Gastroesophageal sphincter (tissue), 4 donors: Measurements from ENCODE around the gene ARHGAP20. TPM values are rescaled to one million over a fixed set of nuclear protein-coding genes. Genes with fewer than 3 reads are reported as not detected.

Experiments
- ATAC-seq: fragments of 150-250 bp; one replicate; pipeline ENCODE4 v1.9.1; 2016; ENCODE audit warnings: mild to moderate bottlenecking, moderate library complexity
- H3K27ac ChIP-seq, 4 donors: fragments of 200-600 bp; sonication (generic) in 3 of 4; 1 replicate in 3 of 4; 2 replicates in 1 of 4; pipeline ENCODE4 v1.5.1; 2016 to 2019
- H3K27me3 ChIP-seq: fragments of 200-600 bp; sonication (generic); one replicate; pipeline ENCODE4 v1.5.1; 2019
- H3K36me3 ChIP-seq, 2 donors: fragments of 200-600 bp; sonication (generic); one replicate each; pipeline ENCODE4 v1.5.1; 2019; ENCODE audit warnings: control low read depth in 1 of 2
- H3K4me1 ChIP-seq, 3 donors: fragments of 200-600 bp; sonication (generic); 1 replicate in 2 of 3; 2 replicates in 1 of 3; pipeline ENCODE4 v1.5.1; 2016 to 2019; ENCODE audit warnings: control low read depth in 2 of 3
- H3K4me3 ChIP-seq, 2 donors: fragments of 200-600 bp; sonication (generic); one replicate each; pipeline ENCODE4 v1.5.1; 2019; ENCODE audit warnings: mild to moderate bottlenecking in 1 of 2, moderate library complexity in 1 of 2
- H3K9me3 ChIP-seq, 3 donors: fragments of 200-600 bp; sonication (generic); one replicate each; pipeline ENCODE4 v1.5.1; 2017 to 2019; ENCODE audit warnings: control low read depth in 2 of 3
- EP300 ChIP-seq: sonication (generic); formaldehyde crosslinking; IDR thresholded peaks from one replicate; pipeline ENCODE4 v1.6.1; 2017; ENCODE audit warnings: antibody characterized with exemption, mild to moderate bottlenecking
- POLR2A ChIP-seq, 2 donors: fragments of 450-650 bp; IDR thresholded peaks; one replicate each; pipeline ENCODE4 v1.6.1; 2017; ENCODE audit warnings: antibody characterized with exemption in 2 of 2, mild to moderate bottlenecking in 2 of 2, moderate library complexity in 1 of 2
- POLR2AphosphoS5 ChIP-seq: sonication (generic); formaldehyde crosslinking; IDR thresholded peaks from one replicate; pipeline ENCODE4 v1.6.1; 2017; ENCODE audit warnings: antibody characterized with exemption
- WGBS, 2 donors: methylation state at CpG; one replicate each; pipeline ENCODE4 v1.1.5; 2018; ENCODE audit warnings: low coverage in 1 of 2; 5-methylcytosine and 5-hydroxymethylcytosine counted together
- total RNA-seq, 4 donors: library from RNA; depleted of rRNA; stranded (reverse); fragments of >200 nt; gene quantifications; one replicate each; pipeline ENCODE4 v1.1.0, GENCODE V29; 2016
- TF ChIP-seq, protein P1 (sequence below), 4 experiments: fragments of 200-600 bp in 2 of 4; fragments of 450-650 bp in 2 of 4; sonication (generic) in 1 of 4; IDR thresholded peaks; one replicate each; pipeline ENCODE4 v1.5.1; 2017 to 2019; ENCODE audit warnings: antibody characterized with exemption in 4 of 4, mild to moderate bottlenecking in 2 of 4, moderate library complexity in 2 of 4

The ARHGAP20 gene
- total RNA-seq, 4 donors from 2014 or later = 5.3 to 34.6 (median 7.0) TPM

DNA sequence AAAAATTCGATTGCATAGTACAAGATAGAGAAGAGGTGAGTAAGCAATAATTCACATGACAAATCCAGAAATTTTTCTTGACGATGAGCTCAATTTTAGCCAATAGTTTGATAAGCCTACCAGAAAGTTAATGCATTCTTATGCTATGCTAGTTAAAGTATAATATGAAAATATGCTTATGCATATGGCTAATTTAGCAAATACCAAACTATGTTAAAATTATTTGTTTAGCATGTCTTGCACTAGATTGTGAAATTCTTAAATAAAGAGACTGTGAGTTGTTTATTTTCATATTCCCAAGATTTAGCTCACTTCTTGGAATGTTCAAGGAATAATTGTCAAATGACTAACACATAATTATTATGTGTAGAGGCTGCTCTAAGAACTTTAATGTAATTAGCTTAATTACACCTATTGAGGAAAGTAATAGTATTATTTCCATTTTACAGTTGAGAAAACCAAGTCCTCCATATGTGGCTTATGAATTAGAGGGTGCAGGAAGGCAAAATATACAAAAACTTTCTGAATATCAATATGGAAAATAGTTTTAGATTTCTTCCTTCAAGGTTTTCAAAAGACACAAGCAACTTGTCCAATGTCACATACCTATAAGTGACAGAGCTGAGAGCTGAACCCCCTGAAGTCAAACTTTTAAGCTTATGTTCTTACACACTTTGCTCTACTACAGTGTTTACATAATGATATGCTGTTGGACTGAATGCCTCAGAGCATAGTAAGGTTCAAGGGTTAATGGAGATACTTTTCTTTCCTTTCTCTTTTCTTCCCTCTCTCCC lies 45.9 kb upstream of the ARHGAP20 start:
- 72 to 79% methylated on average over 2 of the region's 2 CpGs for WGBS, 2 donors
- ATAC-seq = no peak

DNA sequence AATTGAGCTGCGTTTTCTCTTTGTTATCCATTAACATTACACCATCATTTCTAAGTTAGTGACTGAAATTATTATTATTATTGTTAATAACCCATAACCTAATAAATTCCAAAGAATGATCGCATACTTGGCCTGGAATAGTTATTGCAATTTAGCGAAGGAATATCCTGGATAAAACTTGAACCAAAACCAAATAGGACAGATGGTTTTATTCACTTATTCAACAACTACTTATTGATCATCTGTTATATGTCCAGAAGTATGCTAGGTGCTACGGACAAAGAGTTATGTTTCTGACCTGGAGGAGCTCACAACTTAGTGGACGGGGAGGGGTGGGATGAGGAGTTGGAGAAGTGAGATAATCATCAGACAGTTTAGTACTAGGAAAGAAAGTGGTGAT lies 44.8 kb upstream of the ARHGAP20 start:
- no peak overlapping the region for H3K27ac ChIP-seq
- no peak for ATAC-seq
- no peaks in the 10 kb centered on the region for H3K27me3 ChIP-seq
- no peak overlapping the region for H3K4me3 ChIP-seq
- TF ChIP-seq POLR2A (IDR thresholded peaks at IDR 0.05) = no peak
- TF ChIP-seq EP300 = no peak
- TF ChIP-seq POLR2AphosphoS5 = no peak
- TF ChIP-seq, protein P1, sequence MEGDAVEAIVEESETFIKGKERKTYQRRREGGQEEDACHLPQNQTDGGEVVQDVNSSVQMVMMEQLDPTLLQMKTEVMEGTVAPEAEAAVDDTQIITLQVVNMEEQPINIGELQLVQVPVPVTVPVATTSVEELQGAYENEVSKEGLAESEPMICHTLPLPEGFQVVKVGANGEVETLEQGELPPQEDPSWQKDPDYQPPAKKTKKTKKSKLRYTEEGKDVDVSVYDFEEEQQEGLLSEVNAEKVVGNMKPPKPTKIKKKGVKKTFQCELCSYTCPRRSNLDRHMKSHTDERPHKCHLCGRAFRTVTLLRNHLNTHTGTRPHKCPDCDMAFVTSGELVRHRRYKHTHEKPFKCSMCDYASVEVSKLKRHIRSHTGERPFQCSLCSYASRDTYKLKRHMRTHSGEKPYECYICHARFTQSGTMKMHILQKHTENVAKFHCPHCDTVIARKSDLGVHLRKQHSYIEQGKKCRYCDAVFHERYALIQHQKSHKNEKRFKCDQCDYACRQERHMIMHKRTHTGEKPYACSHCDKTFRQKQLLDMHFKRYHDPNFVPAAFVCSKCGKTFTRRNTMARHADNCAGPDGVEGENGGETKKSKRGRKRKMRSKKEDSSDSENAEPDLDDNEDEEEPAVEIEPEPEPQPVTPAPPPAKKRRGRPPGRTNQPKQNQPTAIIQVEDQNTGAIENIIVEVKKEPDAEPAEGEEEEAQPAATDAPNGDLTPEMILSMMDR (IDR thresholded peaks at IDR 0.05) = no peak
- WGBS, 2 donors = 67 to 74% methylated on average over 5 of the region's 5 CpGs
- H3K9me3 ChIP-seq = peaks cover 0 to 17% (median 0%) of the 10 kb centered on the region in 3 donors
- peaks cover 0 to 6% (median 0%) of the 10 kb centered on the region in 3 donors for H3K4me1 ChIP-seq
- no peaks in the 10 kb centered on the region for H3K36me3 ChIP-seq

More for the DNA sequence above, 45.9 kb upstream of the ARHGAP20 start:
- peaks cover 0 to 14% (median under 1%) of the 10 kb centered on the region in 3 donors for H3K4me1 ChIP-seq
- no peak overlapping the region for H3K4me3 ChIP-seq
- TF ChIP-seq EP300 = no peak
- TF ChIP-seq, protein P1 (IDR thresholded peaks at IDR 0.05) = no peak
- no peak for TF ChIP-seq POLR2AphosphoS5
- TF ChIP-seq POLR2A (IDR thresholded peaks at IDR 0.05) = no peak
- no peaks in the 10 kb centered on the region for H3K27me3 ChIP-seq
- H3K36me3 ChIP-seq = no peaks in the 10 kb centered on the region
- peaks cover 0 to 8% (median 0%) of the 10 kb centered on the region in 3 donors for H3K9me3 ChIP-seq
- H3K27ac ChIP-seq = no peak overlapping the region

DNA sequence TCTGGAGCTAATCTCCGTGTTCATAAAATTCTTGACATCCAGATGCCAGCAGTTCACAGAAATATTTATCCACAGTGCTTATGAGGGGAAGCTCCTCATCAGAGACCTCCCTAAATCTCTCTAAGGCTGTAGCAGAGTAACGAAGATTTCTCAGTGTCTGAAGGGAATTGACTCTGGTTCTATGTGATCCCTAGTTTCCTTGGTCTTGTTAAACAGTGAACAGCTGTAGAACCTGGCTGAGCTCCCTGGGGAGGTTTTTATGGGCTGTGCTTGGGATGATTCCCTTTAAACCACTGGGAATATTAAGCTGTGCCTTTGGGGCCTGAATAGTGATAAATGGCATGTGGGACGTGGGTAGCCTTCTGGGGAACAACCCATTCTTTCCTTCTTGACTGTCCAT lies 43.7 kb upstream of the ARHGAP20 start:
- H3K4me1 ChIP-seq = peaks cover 0 to 6% (median 0%) of the 10 kb centered on the region in 3 donors
- no peak for ATAC-seq
- 62 to 75% methylated on average over 1 to 3 of the region's 3 CpGs for WGBS, 2 donors
- H3K4me3 ChIP-seq = no peak overlapping the region
- H3K9me3 ChIP-seq = peaks cover 0 to 17% (median 0%) of the 10 kb centered on the region in 3 donors
- H3K36me3 ChIP-seq = no peaks in the 10 kb centered on the region
- TF ChIP-seq, protein P1 (IDR thresholded peaks at IDR 0.05) = no peak
- TF ChIP-seq POLR2A (IDR thresholded peaks at IDR 0.05) (no peak), POLR2AphosphoS5 (no peak), EP300 (no peak)
- H3K27ac ChIP-seq = no peak overlapping the region
- H3K27me3 ChIP-seq = no peaks in the 10 kb centered on the region

DNA sequence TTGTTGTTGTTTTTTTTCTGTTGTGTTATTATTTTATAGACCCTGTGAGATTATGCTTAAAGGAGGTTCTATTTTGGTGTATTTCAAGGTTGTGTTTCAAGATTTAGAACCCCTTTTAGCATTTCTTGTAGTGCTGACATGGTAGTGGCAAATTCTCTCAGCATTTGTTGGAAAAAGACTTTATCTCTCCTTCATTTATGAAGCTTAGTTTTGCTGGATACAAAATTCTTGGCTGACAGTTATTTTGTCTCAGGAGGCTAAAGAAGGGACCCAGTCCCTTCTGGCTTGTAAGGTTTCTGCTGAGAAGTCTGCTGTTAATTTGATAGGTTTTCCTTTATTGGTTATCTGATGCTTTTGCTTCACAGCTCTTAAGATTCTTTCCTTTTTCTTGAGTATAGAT lies 40.7 kb upstream of the ARHGAP20 start:
- H3K4me3 ChIP-seq = no peak overlapping the region
- peaks cover 0 to 17% (median 0%) of the 10 kb centered on the region in 3 donors for H3K9me3 ChIP-seq
- H3K27ac ChIP-seq = no peak overlapping the region
- TF ChIP-seq, protein P1 (IDR thresholded peaks at IDR 0.05) = no peak
- TF ChIP-seq EP300 (no peak), POLR2A (IDR thresholded peaks at IDR 0.05) (no peak), POLR2AphosphoS5 (no peak)
- ATAC-seq = no peak
- no peaks in the 10 kb centered on the region for H3K4me1 ChIP-seq
- H3K36me3 ChIP-seq = no peaks in the 10 kb centered on the region
- no peaks in the 10 kb centered on the region for H3K27me3 ChIP-seq

DNA sequence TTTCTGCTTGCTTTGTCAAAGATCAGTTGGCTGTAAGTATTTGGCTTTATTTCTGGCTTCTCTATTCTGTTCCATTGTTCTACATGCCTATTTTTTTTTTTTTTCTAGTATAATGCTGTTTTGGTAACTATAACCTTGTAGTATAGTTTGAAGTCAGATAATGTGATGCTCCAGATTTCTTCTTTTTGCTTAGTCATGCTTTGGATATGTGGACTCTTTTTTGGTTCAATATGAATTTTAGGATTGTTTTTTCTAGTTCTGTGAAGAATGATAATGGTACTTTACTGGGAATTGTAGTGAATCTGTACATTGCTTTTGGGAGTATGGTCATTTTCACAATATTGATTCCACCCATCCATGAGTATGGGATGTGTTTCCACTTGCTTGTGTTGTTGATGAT lies 37.9 kb upstream of the ARHGAP20 start:
- Histone ChIP-seq H3K27me3 (no peaks in the 10 kb centered on the region), H3K4me3 (no peak overlapping the region), H3K9me3 (peaks cover 0 to 17% (median 0%) of the 10 kb centered on the region in 3 donors), H3K27ac (no peak overlapping the region), H3K36me3 (no peaks in the 10 kb centered on the region), H3K4me1 (no peaks in the 10 kb centered on the region)
- TF ChIP-seq POLR2A (IDR thresholded peaks at IDR 0.05) (no peak), POLR2AphosphoS5 (no peak), EP300 (no peak)
- TF ChIP-seq, protein P1 (IDR thresholded peaks at IDR 0.05) = no peak
- ATAC-seq = no peak
